HL-60/S4 (cell line): ENCODE results near the gene LIF.
"Not testable (repeated sequence)": the region's sequence is repeated elsewhere in the genome, so short reads cannot be mapped to it uniquely, and the experiment has no call there.

ENCODE experiments used
- in situ Hi-C: fragments of 300-500 bp; cut with MboI; formaldehyde crosslinking; loops from 2 replicates; pipeline ENCODE4 v1.14.3; 2022; ENCODE audit warnings: low sequenced_read_pairs

LIF gene

DNA sequence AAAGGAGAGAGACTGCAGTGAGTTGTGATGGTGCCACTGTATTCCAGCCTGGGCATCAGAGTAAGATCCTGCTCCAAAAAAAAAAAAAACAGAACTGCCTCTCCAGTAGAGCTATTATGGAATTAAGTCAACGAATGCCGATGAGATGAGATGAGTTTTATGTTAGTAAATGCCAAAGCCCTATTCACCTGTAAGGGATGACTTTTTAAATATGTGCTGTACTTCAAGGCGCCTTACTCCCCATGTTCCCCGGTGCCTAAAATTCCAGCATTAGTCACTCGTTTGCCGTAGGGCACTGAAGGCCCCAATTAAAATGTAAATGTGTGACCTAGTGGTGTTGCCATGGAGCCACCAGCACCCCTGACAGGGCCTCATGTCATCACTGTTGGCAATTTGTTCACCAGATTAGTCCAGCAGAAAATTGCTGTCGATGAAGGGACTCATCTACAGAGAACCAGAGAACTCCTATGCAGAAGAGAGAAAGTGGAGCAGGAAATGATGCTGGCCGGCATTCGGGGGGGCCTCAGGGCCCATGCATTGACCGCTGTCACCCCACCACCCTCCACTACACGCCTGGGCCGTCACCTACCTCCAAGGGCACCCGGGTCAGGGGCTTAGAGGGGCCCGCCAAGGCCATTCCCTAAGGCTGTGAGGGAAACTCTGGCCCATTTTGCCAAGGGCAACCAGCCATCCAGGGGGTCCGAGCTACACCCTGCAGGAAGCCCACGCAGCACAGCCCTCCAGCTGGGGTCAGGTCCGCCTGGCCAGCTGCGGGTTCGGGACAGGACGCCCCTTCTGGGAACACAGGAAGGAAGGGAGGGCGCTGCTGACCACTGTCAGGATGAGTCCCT is 17.8 kb downstream of the LIF start:
- in situ Hi-C loops: no loop called here

DNA sequence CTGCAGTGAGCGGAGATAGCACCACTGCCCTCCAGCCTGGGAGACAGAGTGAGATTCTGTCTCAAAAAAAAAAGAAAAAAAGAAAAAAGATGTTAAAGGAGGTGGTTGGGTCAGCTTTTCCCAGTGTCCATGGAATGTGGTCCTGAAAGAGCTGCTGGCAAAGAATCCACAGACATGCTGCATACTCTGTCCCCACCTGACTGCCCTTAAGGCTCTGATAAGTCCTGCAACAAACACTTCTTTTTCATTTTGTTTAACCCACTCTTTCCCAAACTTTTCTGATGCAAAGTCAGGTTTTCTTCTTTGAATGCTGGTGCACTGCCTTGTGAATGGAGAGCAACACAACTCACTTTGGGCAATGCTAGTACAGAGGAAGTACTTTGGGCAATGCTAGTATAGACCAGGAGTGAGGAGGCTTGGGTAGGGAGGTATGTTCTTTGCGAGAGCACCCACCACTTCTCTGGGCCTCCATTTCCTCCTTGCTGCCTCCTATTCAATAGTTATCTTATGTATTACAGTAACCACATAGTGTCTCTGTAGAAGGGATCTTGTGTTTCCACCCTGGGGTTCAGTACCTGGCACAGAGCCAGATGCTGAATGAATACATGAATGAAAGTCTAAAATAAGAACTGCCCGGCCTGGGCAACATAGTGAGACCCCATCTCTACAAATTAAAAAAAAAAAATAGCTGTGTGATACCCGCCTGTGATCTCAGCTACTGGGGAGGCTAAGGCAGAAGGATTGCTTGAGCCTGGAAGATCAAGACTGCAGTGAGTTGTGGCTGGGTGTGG is 18.9 kb downstream of the LIF start:
- in situ Hi-C loops: no loop called here

GRCh38 chr22:30226192-30226832 is 20.2 kb downstream of the LIF start:
- in situ Hi-C loops: no loop called here

GRCh38 chr22:30225220-30225927 is 21.2 kb downstream of the LIF start:
- in situ Hi-C loops: no loop called here

GRCh38 chr22:30224161-30224857 is 22.2 kb downstream of the LIF start:
- in situ Hi-C loops: no loop called here

- in situ Hi-C loops: no loop called here
These were observed 23.3 kb downstream of the LIF start for GRCh38 chr22:30223303-30223702.

GRCh38 chr22:30222321-30222720 is 24.2 kb downstream of the LIF start:
- in situ Hi-C loops: no loop called here

GRCh38 chr22:30221121-30221992 is 25.2 kb downstream of the LIF start:
- in situ Hi-C loops: no loop called here

DNA sequence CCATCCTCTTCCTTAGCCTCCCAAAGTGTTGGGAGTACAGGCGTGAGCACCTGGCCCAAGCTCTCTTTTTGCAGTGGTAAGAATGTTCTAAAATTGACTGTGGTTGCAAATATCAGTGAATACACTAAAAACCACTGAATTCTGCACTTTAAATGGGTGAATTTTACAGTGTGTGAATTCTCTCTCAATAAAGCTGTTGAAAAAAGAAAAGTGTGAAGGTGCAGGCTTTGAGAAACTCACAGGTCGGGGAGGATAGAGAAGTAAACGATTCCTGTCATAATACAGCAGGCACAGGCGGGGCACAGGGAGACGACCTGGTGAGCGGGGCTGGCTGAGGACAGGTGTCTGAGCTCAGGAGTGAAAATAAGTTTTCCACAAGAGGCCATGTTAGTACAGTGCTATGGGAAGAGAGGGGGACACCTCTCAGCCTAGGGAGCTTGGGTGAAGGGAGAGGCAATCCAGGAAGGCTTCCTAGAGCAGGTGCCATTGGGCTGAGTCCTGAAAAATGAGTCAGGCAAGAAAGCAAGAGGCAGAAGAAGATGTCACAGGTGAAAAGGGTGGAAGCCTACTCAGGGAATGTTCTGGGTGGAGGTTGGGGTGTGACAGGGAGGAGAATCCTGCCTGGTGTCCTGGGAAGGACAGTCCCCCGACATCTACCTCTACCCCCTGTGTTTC is 26.1 kb downstream of the LIF start:
- in situ Hi-C loops: no loop called here

DNA sequence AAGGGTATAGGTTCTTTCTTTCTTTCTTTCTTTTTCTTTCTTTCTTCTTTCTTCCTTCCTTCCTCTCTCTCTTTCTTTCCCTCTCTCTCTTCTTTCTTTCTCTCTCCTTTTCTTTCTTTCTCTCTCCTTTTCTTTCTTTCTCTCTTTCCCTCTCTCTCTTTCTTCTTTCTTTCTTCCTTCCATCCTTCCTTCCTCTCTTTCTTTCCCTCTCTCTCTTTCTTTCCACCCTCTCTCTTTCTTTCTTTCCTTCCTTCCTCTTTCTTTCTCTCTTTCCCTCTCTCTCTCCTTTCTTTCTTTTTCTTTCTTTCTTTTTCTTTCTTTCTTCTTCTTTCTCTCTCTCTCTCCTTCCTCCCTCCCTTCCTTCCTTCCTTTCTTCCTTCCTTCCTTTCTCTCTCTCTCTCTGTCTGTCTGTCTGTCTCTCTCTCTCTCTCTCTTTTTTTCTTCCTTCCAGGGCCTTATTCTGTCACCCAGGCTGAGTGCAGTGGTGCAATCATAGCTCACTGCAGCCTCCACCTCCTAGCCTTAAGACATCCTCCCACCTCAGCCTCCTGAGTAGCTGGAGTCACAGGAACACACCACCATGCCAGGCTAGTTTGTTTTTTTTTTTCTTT is 26.8 kb downstream of the LIF start:
- in situ Hi-C loops: no loop called here

GRCh38 chr22:30219049-30219654 is 27.4 kb downstream of the LIF start:
- in situ Hi-C loops: no loop called here

DNA sequence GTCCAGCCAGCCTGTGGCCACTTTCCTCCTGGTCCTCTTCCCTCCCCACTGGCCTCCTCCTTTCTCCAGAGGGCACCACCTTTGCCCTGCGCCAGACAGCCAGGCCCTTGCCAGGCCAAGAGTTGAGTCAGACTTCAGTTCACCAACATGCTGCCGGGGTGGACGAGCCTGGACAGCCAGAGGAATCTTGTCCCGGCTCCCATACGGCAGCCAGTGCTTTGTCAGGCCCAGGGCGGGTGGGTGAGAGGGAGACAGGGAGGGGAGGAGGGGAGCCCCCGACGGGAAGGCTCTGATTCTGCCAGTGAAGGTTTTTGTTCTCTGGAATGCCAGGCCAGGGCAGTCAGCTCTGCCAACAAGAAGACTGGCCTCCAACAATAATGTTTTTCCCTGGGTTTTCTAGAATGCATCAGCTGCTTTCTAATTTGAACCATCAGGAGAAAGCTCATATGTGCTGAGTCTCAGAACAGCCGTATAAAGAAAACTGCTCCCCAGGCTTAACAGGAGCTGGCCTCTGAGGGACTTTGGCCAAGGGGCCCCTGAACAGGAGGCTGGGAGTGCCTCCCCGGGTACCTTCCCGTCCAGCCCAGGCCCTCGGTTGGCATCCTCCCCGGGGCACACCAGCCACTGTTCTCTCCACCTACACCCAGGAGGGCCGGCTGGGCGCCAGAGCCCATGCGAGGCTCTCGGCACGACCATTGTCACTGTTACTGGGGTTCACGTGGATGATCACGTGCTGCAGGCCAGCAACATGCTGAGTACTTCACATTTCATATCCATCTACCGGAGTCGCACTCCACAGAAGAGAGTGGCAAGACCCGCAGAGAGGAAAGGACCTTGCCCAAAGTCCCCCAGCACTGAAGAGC is 28.6 kb downstream of the LIF start:
- in situ Hi-C loops: no loop called here

DNA sequence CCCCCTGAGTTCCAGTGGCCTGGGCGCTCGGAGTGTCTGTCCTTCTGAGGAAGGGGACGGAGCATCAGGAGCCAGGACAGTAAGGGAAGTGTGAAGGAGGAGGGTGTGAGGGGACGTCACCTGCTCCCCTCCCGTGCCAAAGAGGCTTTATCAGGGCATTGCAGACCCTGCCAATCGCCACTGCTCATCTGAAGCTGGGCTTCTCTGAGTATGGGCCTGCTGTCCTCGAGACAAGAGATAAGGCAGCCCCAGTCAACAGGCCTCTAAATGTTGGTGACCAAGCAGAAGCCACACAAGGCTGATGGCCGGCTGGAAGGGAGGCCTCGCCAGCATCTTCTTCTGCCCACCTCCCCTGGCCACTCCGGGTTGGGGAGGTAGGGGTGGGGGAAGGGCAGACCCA is 29.8 kb downstream of the LIF start:
- in situ Hi-C loops: no loop called here

DNA sequence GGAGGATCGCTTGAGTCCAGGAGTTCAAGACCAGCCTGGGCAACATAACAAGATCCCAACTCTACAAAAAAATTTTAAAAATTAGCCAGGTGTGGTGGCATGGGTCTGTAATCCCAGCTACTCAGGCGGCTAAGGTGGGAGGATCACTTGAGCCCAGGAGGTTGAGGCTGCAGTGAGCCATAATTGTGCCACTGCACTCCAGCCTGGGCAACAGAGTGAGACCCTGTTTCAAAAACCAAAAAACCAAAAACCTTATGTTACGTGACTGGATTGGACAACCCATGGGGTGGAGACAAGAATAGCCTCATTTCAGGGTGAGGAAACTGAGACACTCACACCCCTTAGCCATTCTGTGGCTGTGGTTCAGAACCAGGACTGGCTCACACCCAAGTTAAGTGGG is 30.3 kb downstream of the LIF start:
- in situ Hi-C loops: not testable (repeated sequence)

GRCh38 chr22:30214703-30215407 is 31.7 kb downstream of the LIF start:
- in situ Hi-C loops: no loop called here

DNA sequence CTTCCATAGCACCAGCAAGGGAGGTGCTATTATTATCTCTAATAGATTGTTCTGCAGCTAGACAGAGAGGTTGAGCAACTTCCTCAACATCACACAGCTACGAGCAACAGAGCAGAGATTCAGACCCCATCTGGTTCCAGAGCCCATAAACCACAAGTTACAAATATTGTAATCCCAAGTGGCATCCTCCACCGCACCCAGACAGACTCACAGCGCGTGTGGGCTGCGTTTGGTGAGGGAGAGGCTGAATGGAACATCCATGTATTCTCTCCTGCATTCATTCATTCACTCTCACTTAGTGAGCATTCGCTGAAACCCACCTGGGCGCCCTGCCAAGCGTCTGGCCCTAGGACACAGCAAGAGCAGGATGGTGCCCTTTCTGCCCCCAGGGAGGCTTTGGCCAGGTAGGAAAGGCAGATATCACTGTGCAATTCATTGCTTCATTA is 33.5 kb downstream of the LIF start:
- in situ Hi-C loops: no loop called here
